ENCODE data around the gene TBC1D2.

DNA sequence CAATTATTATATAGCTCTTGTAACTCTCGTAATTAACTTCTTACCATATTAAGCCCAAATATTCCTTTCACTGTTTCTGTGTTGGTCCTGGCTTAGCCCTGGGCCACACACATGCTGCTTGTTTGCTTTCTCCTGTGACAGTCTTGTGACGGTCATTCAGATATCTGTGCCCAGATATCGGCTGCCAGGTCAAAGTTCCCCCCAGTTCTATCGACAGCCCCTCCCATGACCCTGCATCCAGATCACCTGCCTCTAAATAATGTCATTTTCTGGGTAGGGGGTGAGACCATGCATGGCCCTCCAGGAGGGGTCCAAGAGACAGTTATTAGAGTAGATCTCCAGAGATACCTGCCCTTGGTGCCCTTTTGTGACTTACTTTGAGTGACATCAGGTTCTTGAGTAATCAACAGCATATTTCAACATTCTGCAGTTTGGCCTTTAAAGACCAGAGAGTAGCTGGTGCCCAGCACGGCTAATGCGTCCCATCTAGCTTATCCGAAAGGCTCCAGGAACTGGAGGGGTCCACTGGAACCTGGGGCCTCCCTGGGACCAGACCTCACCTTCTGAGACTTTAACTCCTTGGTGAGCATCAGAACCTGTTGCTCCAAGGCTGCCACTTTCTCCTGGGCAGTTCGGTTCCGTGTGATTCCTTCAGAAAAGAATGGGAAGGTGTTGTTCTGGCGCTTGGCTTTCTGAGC is 26.9 kb downstream of the TBC1D2 start:
- TF ChIP-seq, protein P1, sequence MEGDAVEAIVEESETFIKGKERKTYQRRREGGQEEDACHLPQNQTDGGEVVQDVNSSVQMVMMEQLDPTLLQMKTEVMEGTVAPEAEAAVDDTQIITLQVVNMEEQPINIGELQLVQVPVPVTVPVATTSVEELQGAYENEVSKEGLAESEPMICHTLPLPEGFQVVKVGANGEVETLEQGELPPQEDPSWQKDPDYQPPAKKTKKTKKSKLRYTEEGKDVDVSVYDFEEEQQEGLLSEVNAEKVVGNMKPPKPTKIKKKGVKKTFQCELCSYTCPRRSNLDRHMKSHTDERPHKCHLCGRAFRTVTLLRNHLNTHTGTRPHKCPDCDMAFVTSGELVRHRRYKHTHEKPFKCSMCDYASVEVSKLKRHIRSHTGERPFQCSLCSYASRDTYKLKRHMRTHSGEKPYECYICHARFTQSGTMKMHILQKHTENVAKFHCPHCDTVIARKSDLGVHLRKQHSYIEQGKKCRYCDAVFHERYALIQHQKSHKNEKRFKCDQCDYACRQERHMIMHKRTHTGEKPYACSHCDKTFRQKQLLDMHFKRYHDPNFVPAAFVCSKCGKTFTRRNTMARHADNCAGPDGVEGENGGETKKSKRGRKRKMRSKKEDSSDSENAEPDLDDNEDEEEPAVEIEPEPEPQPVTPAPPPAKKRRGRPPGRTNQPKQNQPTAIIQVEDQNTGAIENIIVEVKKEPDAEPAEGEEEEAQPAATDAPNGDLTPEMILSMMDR (IDR thresholded peaks at IDR 0.05; ENCODE audit: low read depth, low read length) = no peak
- TF ChIP-seq POLR2A (IDR thresholded peaks at IDR 0.05; ENCODE audit: extremely low read depth, insufficient read length) = no peak

Measured in NB4 (cell line).